Hindlimb muscle (tissue), 1 donor: ENCODE data around the gene MOB3B. TPM values are rescaled to one million over a fixed set of nuclear protein-coding genes. Genes with fewer than 3 reads are reported as not detected.

ENCODE experiments used
- polyA plus RNA-seq: library from polyadenylated mRNA; unstranded; fragments of 120-200 nt; gene quantifications from one replicate; pipeline ENCODE4 v1.2.1, GENCODE V29; 2013; ENCODE audit not compliant: insufficient read length

MOB3B gene
- polyA plus RNA-seq, 1 donor = 1.5 TPM

Other genes starting within 250 kb of the MOB3B start
- not detected for gene EQTN, start 232.7 kb downstream of the MOB3B start, polyA plus RNA-seq
- not detected for gene IFNK, start 5.5 kb downstream of the MOB3B start, polyA plus RNA-seq
- 17.7 TPM for gene C9orf72, start 43.7 kb upstream of the MOB3B start, polyA plus RNA-seq